HEK293T (cell line): ENCODE measurements around the gene BMPER.

Experiments
- CTCF ChIA-PET: fragments of 350-600 bp; formaldehyde crosslinking; extraction: SDS; loops from one replicate; lab custom pipeline; 2021; ENCODE audit warnings: antibody characterized with exemption, inconsistent platforms; lab: Yijun Ruan, JAX
- POLR2A ChIA-PET: fragments of 350-600 bp; formaldehyde crosslinking; extraction: SDS; loops from one replicate; lab custom pipeline; 2020; ENCODE audit warnings: antibody characterized with exemption, inconsistent platforms; lab: Yijun Ruan, JAX
- DNase-seq: peaks from one replicate; pipeline ENCODE4 v3.0.0; 2012; ENCODE audit warnings: mixed read lengths; ENCODE audit errors: extremely low spot score
- ARNT ChIP-seq: fragments of 450-650 bp; IDR thresholded peaks from 2 replicates; pipeline ENCODE4 v1.6.1; 2017; ENCODE audit warnings: mild to moderate bottlenecking
- BHLHE40 ChIP-seq: fragments of 450-650 bp; IDR thresholded peaks from 2 replicates; pipeline ENCODE4 v1.6.1; 2016; ENCODE audit warnings: mild to moderate bottlenecking, moderate library complexity, borderline replicate concordance
- CTBP1 ChIP-seq: fragments of 450-650 bp; IDR thresholded peaks from 2 replicates; pipeline ENCODE4 v1.6.1; 2016; ENCODE audit warnings: borderline replicate concordance
- ELF4 ChIP-seq: fragments of 450-650 bp; IDR thresholded peaks from 2 replicates; pipeline ENCODE4 v1.6.1; 2017; ENCODE audit warnings: antibody characterized with exemption
- FOXA1 ChIP-seq: fragments of 450-650 bp; IDR thresholded peaks from 2 replicates; pipeline ENCODE4 v1.6.1; 2016; ENCODE audit warnings: mild to moderate bottlenecking
- FOXK2 ChIP-seq: fragments of 450-650 bp; IDR thresholded peaks from 2 replicates; pipeline ENCODE4 v1.6.1; 2016; ENCODE audit warnings: mild to moderate bottlenecking
- FOXM1 ChIP-seq: fragments of 450-650 bp; IDR thresholded peaks from 2 replicates; pipeline ENCODE4 v1.6.1; 2017; ENCODE audit warnings: mild to moderate bottlenecking, borderline replicate concordance
- HDGF ChIP-seq: fragments of 450-650 bp; IDR thresholded peaks from 2 replicates; pipeline ENCODE4 v1.6.1; 2017; ENCODE audit warnings: antibody characterized with exemption, borderline replicate concordance
- L3MBTL2 ChIP-seq: fragments of 450-650 bp; conservative IDR thresholded peaks from 2 replicates; pipeline ENCODE4 v1.6.1; 2016; ENCODE audit warnings: mild to moderate bottlenecking
- LEF1 ChIP-seq: fragments of 450-650 bp; IDR thresholded peaks from 2 replicates; pipeline ENCODE4 v1.6.1; 2017; ENCODE audit warnings: mild to moderate bottlenecking, borderline replicate concordance
- NFRKB ChIP-seq: fragments of 450-650 bp; IDR thresholded peaks from 2 replicates; pipeline ENCODE4 v1.6.1; 2016; ENCODE audit warnings: mild to moderate bottlenecking, moderate library complexity
- PKNOX1 ChIP-seq: fragments of 450-650 bp; IDR thresholded peaks from 2 replicates; pipeline ENCODE4 v1.6.1; 2016
- SP1 ChIP-seq: fragments of 450-650 bp; IDR thresholded peaks from 2 replicates; pipeline ENCODE4 v1.6.1; 2017
- SUZ12 ChIP-seq: fragments of 450-650 bp; IDR thresholded peaks from 2 replicates; pipeline ENCODE4 v1.6.1; 2016; ENCODE audit warnings: mild to moderate bottlenecking
- TARDBP ChIP-seq: fragments of 450-650 bp; IDR thresholded peaks from 2 replicates; pipeline ENCODE4 v1.6.1; 2016
- ZNF384 ChIP-seq: fragments of 450-650 bp; IDR thresholded peaks from 2 replicates; pipeline ENCODE4 v1.6.1; 2016

The BMPER gene

GRCh38 chr7:34075523-34076370 lies 170.4 kb downstream of the BMPER start:
- TF ChIP-seq LEF1 (no peak), ELF4 (no peak), HDGF (no peak), FOXK2 (no peak), NFRKB (no peak), ARNT (no peak), TARDBP (no peak)
- CTCF ChIA-PET: interaction anchor here (1.6 kb wide), 1 partner anchor 12 kb away, joined by 4 read pairs; no protein-coding TSS in a partner anchor
- DNase-seq: no peak
- POLR2A ChIA-PET: no interaction called here

GRCh38 chr7:34077168-34077567 lies 171.8 kb downstream of the BMPER start:
- no peak for DNase-seq
- CTCF ChIA-PET: no interaction called here
- TF ChIP-seq HDGF (no peak), FOXK2 (no peak), SUZ12 (no peak), NFRKB (no peak), BHLHE40 (no peak), FOXA1 (no peak), ARNT (no peak), ZNF384 (no peak), TARDBP (no peak), ELF4 (no peak), SP1 (no peak), FOXM1 (no peak)
- POLR2A ChIA-PET: no interaction called here

GRCh38 chr7:34078864-34079263 lies 173.5 kb downstream of the BMPER start:
- CTCF ChIA-PET: no interaction called here

GRCh38 chr7:34080513-34080912 lies 175.2 kb downstream of the BMPER start:
- CTCF ChIA-PET: interaction anchor here (0.5 kb wide), 1 partner anchor 85 kb away, joined by 3 read pairs; no protein-coding TSS in a partner anchor
- no peak for TF ChIP-seq ELF4
- TF ChIP-seq NFRKB: no peak
- TF ChIP-seq PKNOX1: no peak
- TF ChIP-seq CTBP1: no peak
- TF ChIP-seq TARDBP: no peak
- no peak for TF ChIP-seq FOXM1
- TF ChIP-seq L3MBTL2: no peak
- TF ChIP-seq SUZ12: no peak
- TF ChIP-seq LEF1: no peak

More at GRCh38 chr7:34078864-34079263, 173.5 kb downstream of the BMPER start:
- POLR2A ChIA-PET: no interaction called here
- TF ChIP-seq FOXK2 (no peak), TARDBP (no peak), NFRKB (no peak), ARNT (no peak), PKNOX1 (no peak), LEF1 (no peak), BHLHE40 (no peak), HDGF (no peak), ELF4 (no peak), L3MBTL2 (no peak), CTBP1 (no peak), ZNF384 (no peak), FOXM1 (no peak), SP1 (no peak)
- DNase-seq: no peak

GRCh38 chr7:34081935-34082334 lies 176.6 kb downstream of the BMPER start:
- TF ChIP-seq TARDBP (no peak), LEF1 (no peak), FOXK2 (no peak), PKNOX1 (no peak), BHLHE40 (no peak), SUZ12 (no peak), ZNF384 (no peak), FOXM1 (no peak), CTBP1 (no peak), FOXA1 (no peak), NFRKB (no peak), HDGF (no peak)
- ChIA-PET CTCF (no interaction called here), POLR2A (no interaction called here)
- DNase-seq: no peak

More at GRCh38 chr7:34080513-34080912, 175.2 kb downstream of the BMPER start:
- no peak for DNase-seq
- POLR2A ChIA-PET: no interaction called here

- ChIA-PET CTCF (no interaction called here), POLR2A (no interaction called here)
- TF ChIP-seq LEF1 (no peak), ARNT (no peak), FOXA1 (no peak), FOXK2 (no peak), SP1 (no peak), NFRKB (no peak), PKNOX1 (no peak), ELF4 (no peak), TARDBP (no peak), SUZ12 (no peak), HDGF (no peak)
- no peak for DNase-seq
Observed at GRCh38 chr7:34083440-34083839, 178.1 kb downstream of the BMPER start.
